ENCODE data around the gene UNC5C. TPM values are rescaled to one million over a fixed set of nuclear protein-coding genes. Genes with fewer than 3 reads are reported as not detected.

UNC5C gene
- 2.7 TPM for total RNA-seq

DNA sequence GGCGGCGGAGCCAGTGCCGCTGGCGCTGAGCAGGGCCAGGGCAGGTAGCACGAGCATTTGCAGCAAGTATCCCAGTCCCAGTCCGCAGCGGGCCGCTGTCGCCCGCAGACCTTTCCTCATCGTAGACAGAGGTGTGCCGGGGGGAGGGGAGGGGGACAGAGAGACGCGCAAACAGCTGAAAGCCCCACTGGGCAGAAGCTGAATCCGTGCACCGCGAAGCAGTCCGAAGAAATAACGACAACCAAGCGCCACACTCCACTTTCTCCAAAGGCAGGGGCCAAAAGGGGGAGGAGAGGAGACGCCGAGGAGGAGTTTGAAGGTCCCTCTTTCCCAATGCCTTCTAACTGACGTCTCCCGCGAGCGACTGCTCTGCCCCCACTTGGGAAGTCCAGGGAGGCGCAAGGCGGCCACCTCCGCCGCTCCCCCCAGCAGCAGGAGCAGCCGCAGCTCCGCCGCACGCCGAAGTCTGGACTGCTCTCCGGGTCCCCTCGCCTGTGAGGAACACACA, at the start of gene UNC5C:
Gene UNC5C, minus strand, starts transcription at position 236 of the 508 bp plus-strand sequence.
- peak; percentile 82 for DNase-seq

- DNase-seq = no peak
Measured at GRCh38 chr4:95596676-95597075, 47.9 kb upstream of the UNC5C start.

DNA sequence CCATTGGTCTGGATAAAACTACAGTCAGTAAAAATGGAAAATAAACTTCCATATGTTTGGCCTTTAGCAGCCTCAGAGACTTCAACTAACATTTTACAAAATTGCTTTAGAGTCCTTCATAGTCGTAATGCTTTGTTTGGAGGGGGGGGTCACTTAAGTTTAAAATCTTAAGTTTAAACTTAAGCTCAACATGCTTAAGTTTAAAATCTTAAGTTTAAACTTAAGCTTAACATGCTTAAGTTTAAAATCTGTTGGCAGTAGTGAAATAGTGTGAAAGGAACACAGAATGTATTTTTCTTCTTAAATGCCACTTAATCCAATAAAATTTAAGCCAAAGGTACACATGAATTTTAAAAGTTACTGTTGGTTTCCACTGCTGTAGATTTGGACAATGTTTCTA, 45.9 kb upstream of the UNC5C start:
- DNase-seq = no peak

- DNase-seq = no peak
Measured at GRCh38 chr4:95594013-95594412, 45.2 kb upstream of the UNC5C start.

GRCh38 chr4:95591278-95591677, 42.5 kb upstream of the UNC5C start:
- no peak for DNase-seq

GRCh38 chr4:95590615-95591014, 41.8 kb upstream of the UNC5C start:
- no peak for DNase-seq

GRCh38 chr4:95585016-95585695, 36.4 kb upstream of the UNC5C start:
- no peak for DNase-seq

DNA sequence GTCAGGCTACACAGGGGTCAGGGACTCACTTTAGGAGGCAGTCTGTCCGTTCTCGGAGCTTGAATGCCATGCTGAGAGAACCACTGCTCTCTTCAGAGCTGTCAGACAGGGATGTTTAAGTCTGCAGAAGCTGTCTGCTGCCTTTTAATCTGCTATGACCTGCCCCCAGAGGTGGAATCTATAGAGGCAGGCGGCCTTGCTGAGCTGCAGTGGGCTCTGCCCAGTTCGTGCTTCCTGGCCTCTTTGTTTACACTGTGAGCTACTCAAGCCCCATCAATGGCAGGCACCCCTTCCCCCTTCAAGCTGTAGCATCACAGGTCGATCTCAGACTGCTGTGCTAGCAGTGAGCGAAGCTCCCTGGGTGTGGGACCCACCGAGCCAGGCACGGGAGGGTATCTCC, 31.5 kb upstream of the UNC5C start:
- DNase-seq = no peak

DNA sequence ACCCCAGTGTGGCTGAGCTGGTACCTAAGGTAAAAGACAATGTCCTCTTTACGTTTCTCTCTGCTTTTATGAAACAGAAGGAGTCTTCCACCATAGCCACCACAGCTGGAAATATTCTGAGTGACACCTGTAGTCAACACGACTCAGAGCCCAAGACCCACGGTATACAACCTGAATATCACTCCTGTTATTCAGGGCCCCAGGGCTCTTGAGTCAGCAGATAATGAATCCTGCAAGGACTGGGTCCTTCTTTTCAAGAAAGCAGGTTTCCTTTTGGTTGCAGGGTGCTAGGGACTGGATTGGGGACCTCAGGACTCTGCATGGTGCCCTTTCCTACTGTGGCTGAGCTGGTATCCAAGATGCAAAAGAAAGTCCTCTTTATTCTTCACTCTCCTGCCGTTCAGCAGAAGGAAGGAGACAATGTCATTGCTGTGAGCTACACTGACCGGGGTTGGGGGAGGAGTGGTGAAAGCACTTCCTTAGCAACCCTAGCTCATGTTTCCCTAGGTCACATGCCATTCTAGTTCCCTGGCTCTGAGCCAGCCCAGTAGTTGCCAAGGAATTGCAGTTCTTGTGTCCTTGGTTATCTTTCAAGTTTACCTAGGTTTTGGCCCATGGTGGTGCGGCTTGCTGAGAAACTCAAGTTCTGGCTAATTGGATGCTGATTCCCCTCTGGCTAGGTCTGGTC, 23.7 kb upstream of the UNC5C start:
- DNase-seq = peak; percentile 27

DNA sequence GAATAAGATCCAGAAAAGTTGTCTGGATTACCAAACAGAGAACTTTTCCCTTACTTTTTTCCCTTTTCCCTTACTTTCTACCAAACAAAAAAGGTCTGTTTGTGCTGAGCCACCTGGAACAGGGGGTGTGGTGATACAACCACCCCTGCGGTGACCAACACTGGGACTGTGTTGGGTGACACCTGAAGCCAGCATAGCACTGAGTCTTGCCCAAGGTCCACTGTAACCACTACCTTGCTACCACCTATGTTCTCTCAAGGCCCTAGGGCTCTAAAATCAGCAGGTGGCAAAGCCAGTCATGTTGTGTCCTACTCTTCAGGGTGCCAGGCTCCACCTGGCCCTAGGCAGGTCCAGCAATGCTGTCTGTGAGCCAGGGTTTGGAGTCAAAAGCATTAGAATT, 22.8 kb upstream of the UNC5C start:
- no peak for DNase-seq

DNA sequence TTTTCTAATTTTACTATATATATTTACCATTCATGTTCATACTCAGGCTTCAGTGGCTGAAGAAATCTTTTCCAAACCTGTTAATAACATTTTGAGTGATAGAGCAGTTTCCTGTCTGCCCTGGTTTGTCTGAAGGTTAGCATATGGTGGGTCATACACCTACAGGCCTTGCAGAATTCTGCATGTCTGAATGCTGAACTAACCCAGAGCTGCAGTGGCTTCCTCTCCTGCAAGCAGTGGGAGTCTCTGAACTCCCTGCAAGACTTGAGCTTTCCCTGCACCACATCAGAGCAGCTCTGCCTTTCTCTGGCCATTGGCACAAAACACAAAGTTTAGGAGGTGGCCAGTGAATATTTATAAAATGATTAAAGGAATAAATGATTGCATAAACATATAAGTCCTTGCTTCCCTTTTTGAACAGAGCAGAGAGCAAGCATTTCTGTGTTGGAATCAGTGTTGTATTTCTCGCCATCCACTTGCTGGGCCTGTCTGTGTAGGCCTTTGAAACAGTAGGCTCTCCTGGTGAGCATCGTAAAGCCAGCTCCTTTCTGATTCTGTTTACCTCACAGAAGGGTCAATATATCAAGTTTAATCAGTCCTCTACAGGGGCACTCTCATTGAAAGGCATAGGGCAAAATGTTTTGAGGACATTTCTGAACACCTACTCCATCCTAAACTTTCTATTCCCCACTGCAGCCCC, 15.0 kb upstream of the UNC5C start:
- DNase-seq = no peak

DNA sequence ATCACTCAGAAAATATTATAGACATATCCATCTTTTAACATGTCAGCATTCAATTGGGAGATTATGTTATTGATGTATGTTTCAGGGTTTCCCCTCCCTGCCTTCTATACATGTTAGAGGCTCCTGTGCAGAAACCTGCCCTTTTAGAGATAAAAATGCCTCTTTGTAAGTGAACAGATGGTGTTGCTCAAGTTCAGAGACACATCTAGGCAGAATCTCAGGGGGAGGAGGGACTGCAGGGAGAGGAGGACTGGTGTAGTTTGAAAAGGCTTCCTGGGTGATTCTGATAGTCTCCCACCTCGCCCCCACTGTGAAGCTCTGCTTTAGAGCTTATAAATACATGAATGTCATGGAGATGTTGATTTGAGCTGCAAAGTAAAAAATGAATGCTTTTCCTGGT, 12.0 kb upstream of the UNC5C start:
- DNase-seq = no peak

GRCh38 chr4:95556207-95556859, 7.6 kb upstream of the UNC5C start:
- no peak for DNase-seq

DNA sequence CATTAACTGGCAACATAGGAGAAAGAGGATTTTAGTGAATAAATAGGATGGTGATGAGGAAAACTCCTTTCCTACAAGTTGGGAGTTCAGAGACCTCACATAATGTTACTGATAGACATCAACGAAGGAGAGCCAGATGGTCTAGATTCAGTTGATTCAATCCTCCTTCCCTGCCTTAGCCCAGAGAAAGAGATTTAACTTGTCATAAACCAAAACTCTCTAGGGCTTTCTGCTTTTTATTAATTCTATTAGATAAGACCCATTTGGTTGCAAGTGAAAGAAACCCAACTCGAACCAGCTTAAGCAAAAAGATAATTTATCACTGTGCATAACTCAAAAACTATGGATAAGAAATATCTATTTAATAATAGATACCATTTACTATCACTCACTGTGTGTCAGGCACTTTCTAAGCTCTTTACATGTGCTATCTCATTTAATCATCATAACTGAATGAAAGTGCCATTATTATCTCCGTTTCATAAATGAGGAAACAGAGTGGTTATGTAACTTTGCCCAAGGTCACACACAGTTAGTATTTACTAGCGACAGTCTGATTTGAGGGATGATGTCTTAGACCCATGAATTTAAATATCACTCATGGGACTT, 4.3 kb upstream of the UNC5C start:
- DNase-seq = no peak

GRCh38 chr4:95551653-95552052, 2.9 kb upstream of the UNC5C start:
- DNase-seq = no peak

DNA sequence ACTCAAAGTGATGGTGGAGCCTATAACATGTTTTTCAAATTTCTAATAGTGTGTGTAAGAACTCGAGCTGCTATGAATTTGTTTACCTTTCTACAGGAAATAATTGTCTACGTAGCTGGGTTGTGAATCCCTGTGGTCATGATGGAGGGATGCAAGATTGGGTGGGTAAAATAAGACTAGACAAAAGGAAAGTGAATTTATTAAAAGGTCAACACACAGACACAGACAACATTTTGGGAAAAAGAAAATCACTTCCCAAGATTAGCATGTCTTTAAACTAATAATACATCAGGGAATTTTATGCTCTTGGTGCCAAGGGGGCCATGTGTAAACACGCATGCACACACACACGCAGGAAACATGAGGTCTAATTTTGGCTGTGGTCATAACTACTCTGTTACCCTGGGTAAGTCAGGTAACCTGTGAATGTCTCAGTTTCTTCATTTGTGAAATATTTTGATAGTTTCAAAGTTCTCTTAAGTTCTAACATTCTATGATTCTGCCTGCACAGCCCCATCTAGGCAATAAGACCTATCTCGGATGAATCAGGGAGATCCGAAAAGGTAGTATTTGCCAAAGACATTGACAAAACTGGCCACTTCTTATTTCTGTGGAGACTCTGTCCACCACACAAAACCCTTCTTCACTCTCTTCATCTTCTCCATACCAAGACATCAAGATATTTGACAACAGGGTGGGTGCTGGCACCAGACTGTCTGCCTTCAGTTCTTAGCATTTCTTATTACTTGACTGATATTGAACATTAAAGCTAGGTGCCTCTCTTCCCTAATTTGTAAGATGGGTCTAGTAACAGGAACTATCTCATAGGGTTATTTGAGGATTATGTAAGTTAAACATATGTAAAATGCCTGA, 1.6 kb upstream of the UNC5C start:
- no peak for DNase-seq

DNA sequence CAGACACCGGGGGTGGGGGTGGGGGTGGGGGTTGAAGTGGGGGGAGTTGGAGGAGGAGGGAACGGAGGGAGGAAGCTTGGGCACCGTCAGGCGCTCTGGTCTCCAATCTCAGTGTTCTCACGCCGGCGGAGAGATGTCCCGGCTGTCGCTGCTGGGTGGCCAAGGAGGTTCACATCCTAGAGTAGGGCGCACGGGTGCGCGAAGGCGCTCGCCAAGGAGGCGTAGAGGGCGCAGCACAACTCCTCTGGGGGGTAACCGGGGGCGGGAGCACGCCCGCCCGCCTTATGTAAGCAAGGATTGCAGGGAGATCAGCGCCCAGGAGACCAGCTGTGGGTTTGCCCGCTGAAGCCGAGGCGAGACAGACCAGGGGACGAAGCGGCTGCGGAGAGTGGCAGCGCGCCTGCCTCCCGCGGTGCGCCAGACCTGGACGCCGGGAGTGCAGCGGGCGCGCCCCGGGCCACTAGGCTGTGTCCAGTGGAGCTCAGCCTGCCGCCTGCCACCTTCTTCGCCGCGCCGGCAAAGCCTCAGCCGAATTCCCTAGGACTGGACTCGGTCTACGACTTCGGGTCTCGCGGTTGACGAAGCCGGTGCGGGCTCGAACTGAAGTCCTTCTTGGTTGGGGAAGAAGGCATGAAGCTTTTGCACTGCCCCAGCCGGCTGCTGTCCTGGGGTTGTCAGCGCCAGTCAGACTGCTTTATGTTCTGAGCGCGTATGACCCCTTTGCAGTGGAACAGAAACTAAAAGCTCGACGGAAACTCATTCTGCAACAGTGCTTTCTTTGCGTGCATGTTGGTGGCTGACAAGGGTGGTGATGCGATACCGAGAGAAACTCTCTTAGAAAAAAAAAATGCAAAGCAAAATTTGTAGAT, 707 bp upstream of the UNC5C start:
- DNase-seq = peak; percentile 55

GRCh38 chr4:95547715-95548471, 880 bp downstream of the UNC5C start:
- peak; percentile 35 for DNase-seq
